Measurements from ENCODE around the gene SH3BGR. TPM values are rescaled to one million over a fixed set of nuclear protein-coding genes. Genes with fewer than 3 reads are reported as not detected.

Gene SH3BGR
- total and polyA plus RNA-seq, 2 of the 4 experiments (the other 2 are of a cell fraction), result 1.6 to 2.0 TPM

DNA sequence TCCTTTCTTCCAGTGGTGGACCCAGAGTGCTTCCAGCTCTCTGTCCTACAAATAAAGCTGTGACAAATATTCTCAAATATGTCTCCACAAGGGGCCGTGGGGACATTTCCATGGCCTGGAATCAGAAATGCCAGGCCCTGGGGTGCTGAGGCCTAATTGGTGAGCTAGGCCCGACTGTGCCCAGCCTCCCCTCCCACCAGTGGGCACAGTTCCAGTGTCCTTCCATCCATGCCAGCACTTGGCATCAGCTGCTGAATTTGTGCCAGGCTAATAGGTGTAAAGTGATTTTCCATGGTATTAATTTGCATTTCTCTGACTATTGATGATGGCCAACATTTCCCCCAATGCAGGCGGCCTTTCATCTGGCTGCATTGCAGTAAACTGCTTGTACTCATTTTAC, 112.4 kb downstream of the SH3BGR start:
- intact Hi-C loops (cut with micrococcal nuclease), result no loop called here
- Histone ChIP-seq H3K4ac (ENCODE audit: low read depth, low read length) (no peak overlapping the region), H3K79me1 (ENCODE audit: low read depth in 1 of 2, low read length in 2 of 2) (no peaks in the 10 kb centered on the region), H2AK9ac (replicated peaks; ENCODE audit: low read depth, low read length, poor library complexity) (no peak overlapping the region), H3K56ac (ENCODE audit: extremely low read depth, insufficient read depth, low read length) (no peak overlapping the region), H3K4me3 (ENCODE audit: insufficient read depth, low read depth, low read length) (no peak overlapping the region), H2AK5ac (ENCODE audit: low read depth, low read length) (no peak overlapping the region), H2BK20ac (ENCODE audit: low read depth, low read length) (no peak overlapping the region), H4K91ac (ENCODE audit: insufficient read depth, low read depth, low read length) (no peak overlapping the region), H3K9me3 (ENCODE audit: control insufficient read depth, insufficient read depth, low read length) (no peaks in the 10 kb centered on the region), H4K20me1 (ENCODE audit: insufficient read depth, low read length) (no peaks in the 10 kb centered on the region), H3K4me1 (ENCODE audit: control insufficient read depth, insufficient read depth, low read length) (no peaks in the 10 kb centered on the region), H3K23ac (ENCODE audit: low read depth, low read length) (no peak overlapping the region), H2BK15ac (ENCODE audit: low read depth, low read length) (no peak overlapping the region), H3K27ac (ENCODE audit: insufficient read depth, low read length) (no peak overlapping the region), H4K5ac (ENCODE audit: low read depth, low read length) (no peak overlapping the region), H3K14ac (replicated peaks; ENCODE audit: low read depth, low read length) (no peak overlapping the region), H3K36me3 (ENCODE audit: control insufficient read depth, insufficient read depth, low read length) (no peaks in the 10 kb centered on the region), H3K9me1 (ENCODE audit: insufficient read depth, low read length) (no peaks in the 10 kb centered on the region), H3K18ac (ENCODE audit: low read depth, low read length) (no peak overlapping the region), H2BK5ac (ENCODE audit: low read depth, low read length, poor library complexity, severe bottlenecking) (no peak overlapping the region), H2BK120ac (ENCODE audit: low read depth, low read length) (no peak overlapping the region), H3K4me2 (ENCODE audit: low read depth, low read length) (no peak overlapping the region), H4K8ac (ENCODE audit: low read depth in 2 of 2, low read length in 2 of 2) (no peak overlapping the region), H3K9ac (ENCODE audit: low read depth, low read length) (no peak overlapping the region), H3K27me3 (ENCODE audit: control insufficient read depth, insufficient read depth, low read length) (no peaks in the 10 kb centered on the region), H2AFZ (replicated peaks; ENCODE audit: low read length, poor library complexity) (no peak overlapping the region)
- no CpG with 5 or more reads among the region's 3 CpGs for whole genome bisulfite sequencing, 2 experiments (ENCODE audit: extremely low coverage in 2 of 2, insufficient read length in 1 of 2)
- CTCF ChIA-PET, result no interaction called here
- DNase-seq, result no peak
- POLR2A ChIA-PET (ENCODE audit: unreplicated experiment), result no interaction called here
- TF ChIP-seq BHLHE40 (IDR thresholded peaks at IDR 0.05; ENCODE audit: low read depth, low read length) (no peak), CHD1 (IDR thresholded peaks at IDR 0.05; ENCODE audit: low read depth, low read length) (no peak)
- BruUV-seq (replicated peaks), result no TSS peak
- dilution Hi-C loops (cut with HindIII; ENCODE audit: low sequenced_read_pairs, unreplicated experiment), result no loop called here
- in situ Hi-C loops (cut with MboI; ENCODE audit: low sequenced_read_pairs), result no loop called here
- ATAC-seq (ENCODE audit: low read depth), result no peak

Small RNA genes within 50 kb of the gene (microRNA-seq; reads per million reads assigned to microRNA genes)
- 0 reads per million in 2 experiments for gene MIR6508 (ENCODE audit: insufficient read depth in 1 of 2, insufficient read length in 1 of 2, unreplicated experiment in 1 of 2)

Small RNA genes within 50 kb of the gene (small RNA-seq; reads per million reads assigned to genes)
- gene MIR6508, result 0 reads per million in 5 experiments

Other genes with a start within 250 kb of the SH3BGR start
- 28.7 and 55.5 TPM in 2 replicates for gene BRWD1, start 138.3 kb upstream of the SH3BGR start, total RNA-seq (2012; rRNA removed)
- gene BRWD1, start 138.3 kb upstream of the SH3BGR start, polyA plus RNA-seq (2012; rRNA removed), result 5.8 and 6.7 TPM in 2 replicates
- 55.2 and 234 TPM in 2 replicates for gene HMGN1, start 102.9 kb upstream of the SH3BGR start, total RNA-seq (2012; rRNA removed)
- 136 and 155 TPM in 2 replicates for gene HMGN1, start 102.9 kb upstream of the SH3BGR start, polyA plus RNA-seq (2012; rRNA removed)
- 0.18 and 0.28 TPM in 2 replicates for gene LCA5L, start 6.2 kb upstream of the SH3BGR start, total RNA-seq (2012; rRNA removed)
- gene LCA5L, start 6.2 kb upstream of the SH3BGR start, polyA plus RNA-seq (2012; rRNA removed), result 0.06 and 0.26 TPM in 2 replicates
- gene B3GALT5, start 161.0 kb downstream of the SH3BGR start, total RNA-seq (2012; rRNA removed), result under 0.01 and 0.18 TPM in 2 replicates
- 0.05 TPM in 1 of 2 replicates, not detected in the other for gene B3GALT5, start 161.0 kb downstream of the SH3BGR start, polyA plus RNA-seq (2012; rRNA removed)

Data from IMR-90 (cell line).